D341Med (cell line): ENCODE measurements around the gene CEPT1.

Experiments
- DNase-seq: peaks from one replicate; pipeline ENCODE4 v3.0.0; 2012; ENCODE audit warnings: low spot score

CEPT1 gene

DNA sequence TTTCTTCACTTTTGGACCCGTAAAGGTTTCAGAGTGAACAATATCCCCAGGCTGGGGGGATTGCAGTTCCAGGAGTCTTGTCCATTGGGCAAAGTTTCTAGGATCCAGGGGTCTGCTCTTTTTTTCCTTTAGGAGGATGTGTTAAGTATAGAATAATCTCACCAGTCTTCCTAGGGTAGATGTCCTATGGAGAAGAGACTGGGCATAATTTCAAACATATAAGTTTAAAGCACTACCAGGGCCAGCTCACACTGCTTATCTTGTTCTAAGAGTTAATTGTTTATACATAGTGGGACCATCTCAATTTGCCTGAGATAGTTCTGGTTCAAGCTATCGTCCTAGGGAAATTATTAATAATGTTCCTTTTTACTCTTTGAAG lies 88.7 kb downstream of the CEPT1 start:
- no peak for DNase-seq

DNA sequence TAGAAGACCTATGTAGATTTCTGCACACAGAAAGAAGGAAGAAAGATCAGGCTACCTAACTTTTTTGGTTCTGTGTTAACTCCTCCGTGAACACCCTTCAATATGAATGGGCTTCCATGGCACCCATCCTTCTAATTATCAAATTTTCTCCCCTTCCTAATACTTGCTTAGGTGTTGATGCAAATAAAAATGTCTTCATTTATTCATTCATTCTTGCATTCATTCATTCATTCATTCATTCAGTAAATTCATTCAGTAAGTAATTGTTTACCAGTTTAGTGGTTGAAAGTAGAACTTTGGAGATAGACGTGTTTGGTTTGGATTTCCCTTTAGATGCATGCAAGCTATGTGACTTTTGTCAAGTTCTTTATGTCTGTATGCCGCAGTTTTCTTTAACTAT lies 92.1 kb downstream of the CEPT1 start:
- no peak for DNase-seq

DNA sequence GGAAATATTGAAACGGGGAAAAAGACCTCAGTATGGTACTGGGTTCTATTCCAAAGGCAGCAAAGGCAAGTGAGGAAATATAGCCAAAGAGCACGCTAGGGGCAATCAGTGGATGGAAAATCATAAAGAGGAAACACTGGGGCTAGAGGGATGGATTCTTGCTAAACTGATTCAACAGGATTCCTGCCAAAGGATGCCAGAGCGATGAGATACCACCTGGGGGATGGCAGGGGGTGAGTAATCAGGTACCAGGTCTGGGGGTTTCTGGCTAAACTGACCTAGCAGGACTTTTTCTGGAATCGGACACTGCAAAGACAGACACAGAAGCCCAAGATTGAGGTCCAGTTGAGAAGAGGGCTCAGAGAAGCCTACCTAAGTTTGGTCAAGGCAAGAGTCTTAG lies 94.2 kb downstream of the CEPT1 start:
- DNase-seq: no peak
